SJSA1 (cell line): ENCODE data around the gene P2RY13. TPM values are rescaled to one million over a fixed set of nuclear protein-coding genes. Genes with fewer than 3 reads are reported as not detected.

ENCODE experiments used
- DNase-seq, 2 experiments: peaks; one replicate each; pipeline ENCODE4 v3.0.0-alpha.2; 2015 to 2020; ENCODE audit warnings: low spot score in 2 of 2, low read depth in 1 of 2
- H3K27ac ChIP-seq: fragments of 250-450 bp; sonication (Bioruptor Pico); 2 replicates; pipeline ENCODE4 v1.5.1; 2020; ENCODE audit warnings: mild to moderate bottlenecking, moderate library complexity
- H3K27me3 ChIP-seq: fragments of 250-450 bp; sonication (Bioruptor Pico); replicated peaks from 2 replicates; pipeline ENCODE4 v1.5.1; 2020; ENCODE audit warnings: mild to moderate bottlenecking, moderate library complexity
- H3K36me3 ChIP-seq: fragments of 250-450 bp; sonication (Bioruptor Pico); 2 replicates; pipeline ENCODE4 v1.5.1; 2020; ENCODE audit warnings: mild to moderate bottlenecking
- H3K4me1 ChIP-seq: fragments of 250-450 bp; sonication (Bioruptor Pico); replicated peaks from 2 replicates; pipeline ENCODE4 v1.6.1; 2021; ENCODE audit warnings: mild to moderate bottlenecking
- H3K4me3 ChIP-seq: fragments of 250-450 bp; sonication (Bioruptor Pico); 2 replicates; pipeline ENCODE4 v1.5.1; 2020; ENCODE audit warnings: mild to moderate bottlenecking
- H3K9me3 ChIP-seq: fragments of 250-450 bp; sonication (Bioruptor Pico); replicated peaks from 2 replicates; pipeline ENCODE4 v1.5.1; 2020; ENCODE audit warnings: mild to moderate bottlenecking
- total RNA-seq: library from RNA; depleted of rRNA; stranded (reverse); fragments of >200 nt; shearing (Covaris generic); gene quantifications from 2 replicates; pipeline ENCODE4 v1.2.3, GENCODE V29; 2014; rRNA removed

The P2RY13 gene
- total RNA-seq, result not detected in 2 replicates

GRCh38 chr3:151329363-151329762, at the start of gene P2RY13:
TSS of gene P2RY13 (minus strand) at chr3:151329549. CDS start at chr3:151329528, 21 bp downstream.
- H3K27me3 ChIP-seq, result no peaks in the 10 kb centered on the region
- H3K27ac ChIP-seq, result no peak within 1 kb of the TSS
- no peaks in the 10 kb centered on the region for H3K36me3 ChIP-seq
- no peak for DNase-seq
- H3K4me3 ChIP-seq, result no peak within 1 kb of the TSS
- H3K9me3 ChIP-seq, result no peaks in the 10 kb centered on the region
- no peaks in the 10 kb centered on the region for H3K4me1 ChIP-seq

GRCh38 chr3:151377768-151378385, 48.5 kb upstream of the P2RY13 start:
- H3K36me3 ChIP-seq, result no peaks in the 10 kb centered on the region
- H3K4me3 ChIP-seq, result no peak overlapping the region
- no peaks in the 10 kb centered on the region for H3K9me3 ChIP-seq
- H3K4me1 ChIP-seq, result no peaks in the 10 kb centered on the region
- no peak for DNase-seq
- H3K27me3 ChIP-seq, result no peaks in the 10 kb centered on the region
- H3K27ac ChIP-seq, result no peak overlapping the region

- Histone ChIP-seq H3K9me3 (no peaks in the 10 kb centered on the region), H3K4me1 (no peaks in the 10 kb centered on the region), H3K27ac (no peak overlapping the region), H3K36me3 (no peaks in the 10 kb centered on the region), H3K4me3 (no peak overlapping the region), H3K27me3 (no peaks in the 10 kb centered on the region)
- DNase-seq, result no peak
Measured at GRCh38 chr3:151372063-151372820, 42.9 kb upstream of the P2RY13 start.

GRCh38 chr3:151371526-151371925, 42.2 kb upstream of the P2RY13 start:
- H3K27ac ChIP-seq, result no peak overlapping the region
- no peaks in the 10 kb centered on the region for H3K27me3 ChIP-seq
- H3K4me1 ChIP-seq, result no peaks in the 10 kb centered on the region
- H3K36me3 ChIP-seq, result no peaks in the 10 kb centered on the region
- no peaks in the 10 kb centered on the region for H3K9me3 ChIP-seq
- no peak overlapping the region for H3K4me3 ChIP-seq
- no peak for DNase-seq

GRCh38 chr3:151367448-151367847, 38.1 kb upstream of the P2RY13 start:
- H3K27ac ChIP-seq, result no peak overlapping the region
- no peaks in the 10 kb centered on the region for H3K27me3 ChIP-seq
- H3K36me3 ChIP-seq, result no peaks in the 10 kb centered on the region
- H3K4me1 ChIP-seq, result no peaks in the 10 kb centered on the region
- H3K9me3 ChIP-seq, result no peaks in the 10 kb centered on the region
- no peak for DNase-seq
- no peak overlapping the region for H3K4me3 ChIP-seq

- DNase-seq, result no peak
- no peaks in the 10 kb centered on the region for H3K27me3 ChIP-seq
- no peaks in the 10 kb centered on the region for H3K9me3 ChIP-seq
- no peaks in the 10 kb centered on the region for H3K36me3 ChIP-seq
- no peaks in the 10 kb centered on the region for H3K4me1 ChIP-seq
- H3K27ac ChIP-seq, result no peak overlapping the region
- no peak overlapping the region for H3K4me3 ChIP-seq
Measured at GRCh38 chr3:151366993-151367392, 37.6 kb upstream of the P2RY13 start.

- no peaks in the 10 kb centered on the region for H3K9me3 ChIP-seq
- H3K27me3 ChIP-seq, result no peaks in the 10 kb centered on the region
- H3K27ac ChIP-seq, result no peak overlapping the region
- H3K36me3 ChIP-seq, result no peaks in the 10 kb centered on the region
- no peaks in the 10 kb centered on the region for H3K4me1 ChIP-seq
- H3K4me3 ChIP-seq, result no peak overlapping the region
- DNase-seq, result no peak
Measured at GRCh38 chr3:151362751-151363174, 33.4 kb upstream of the P2RY13 start.

- Histone ChIP-seq H3K9me3 (no peaks in the 10 kb centered on the region), H3K36me3 (no peaks in the 10 kb centered on the region), H3K4me3 (no peak overlapping the region), H3K27ac (no peak overlapping the region), H3K27me3 (no peaks in the 10 kb centered on the region; the same call in 1 of the 2 replicates), H3K4me1 (no peaks in the 10 kb centered on the region)
- no peak for DNase-seq
Measured at GRCh38 chr3:151357463-151357850, 28.1 kb upstream of the P2RY13 start.

- no peaks in the 10 kb centered on the region for H3K36me3 ChIP-seq
- H3K9me3 ChIP-seq, result no peaks in the 10 kb centered on the region
- H3K27me3 ChIP-seq, result no peaks in the 10 kb centered on the region; the same call in 1 of the 2 replicates
- H3K4me1 ChIP-seq, result no peaks in the 10 kb centered on the region
- DNase-seq, result no peak
- H3K4me3 ChIP-seq, result no peak overlapping the region
- H3K27ac ChIP-seq, result no peak overlapping the region
Measured at GRCh38 chr3:151356794-151357462, 27.6 kb upstream of the P2RY13 start.

- no peaks in the 10 kb centered on the region for H3K9me3 ChIP-seq
- DNase-seq, result no peak
- H3K4me1 ChIP-seq, result no peaks in the 10 kb centered on the region
- no peaks in the 10 kb centered on the region for H3K36me3 ChIP-seq
- H3K27me3 ChIP-seq, result no peaks in the 10 kb centered on the region; the same call in 1 of the 2 replicates
- H3K27ac ChIP-seq, result no peak overlapping the region
- no peak overlapping the region for H3K4me3 ChIP-seq
Measured at GRCh38 chr3:151351648-151352047, 22.3 kb upstream of the P2RY13 start.

- Histone ChIP-seq H3K9me3 (no peaks in the 10 kb centered on the region), H3K4me1 (no peaks in the 10 kb centered on the region), H3K36me3 (no peaks in the 10 kb centered on the region), H3K27me3 (no peaks in the 10 kb centered on the region), H3K4me3 (no peak overlapping the region), H3K27ac (no peak overlapping the region)
- DNase-seq, result no peak
Measured at GRCh38 chr3:151351219-151351618, 21.9 kb upstream of the P2RY13 start.

- no peak for DNase-seq
- no peaks in the 10 kb centered on the region for H3K27me3 ChIP-seq
- H3K27ac ChIP-seq, result no peak overlapping the region
- no peaks in the 10 kb centered on the region for H3K4me1 ChIP-seq
- no peak overlapping the region for H3K4me3 ChIP-seq
- no peaks in the 10 kb centered on the region for H3K9me3 ChIP-seq
- H3K36me3 ChIP-seq, result no peaks in the 10 kb centered on the region
Measured at GRCh38 chr3:151350656-151351055, 21.3 kb upstream of the P2RY13 start.

- Histone ChIP-seq H3K27me3 (no peaks in the 10 kb centered on the region), H3K9me3 (no peaks in the 10 kb centered on the region), H3K4me1 (no peaks in the 10 kb centered on the region), H3K4me3 (no peak overlapping the region), H3K36me3 (no peaks in the 10 kb centered on the region), H3K27ac (no peak overlapping the region)
- no peak for DNase-seq
Measured at GRCh38 chr3:151347432-151347831, 18.1 kb upstream of the P2RY13 start.

GRCh38 chr3:151346292-151346691, 16.9 kb upstream of the P2RY13 start:
- H3K27ac ChIP-seq, result no peak overlapping the region
- H3K4me3 ChIP-seq, result no peak overlapping the region
- no peaks in the 10 kb centered on the region for H3K27me3 ChIP-seq
- H3K4me1 ChIP-seq, result no peaks in the 10 kb centered on the region
- no peak for DNase-seq
- H3K9me3 ChIP-seq, result no peaks in the 10 kb centered on the region
- no peaks in the 10 kb centered on the region for H3K36me3 ChIP-seq
